ENCODE data around the gene PTPN1. TPM values are rescaled to one million over a fixed set of nuclear protein-coding genes. Genes with fewer than 3 reads are reported as not detected.

Gene PTPN1
- total RNA-seq, 1 donor from 2014 or later, result 47.5 TPM

DNA sequence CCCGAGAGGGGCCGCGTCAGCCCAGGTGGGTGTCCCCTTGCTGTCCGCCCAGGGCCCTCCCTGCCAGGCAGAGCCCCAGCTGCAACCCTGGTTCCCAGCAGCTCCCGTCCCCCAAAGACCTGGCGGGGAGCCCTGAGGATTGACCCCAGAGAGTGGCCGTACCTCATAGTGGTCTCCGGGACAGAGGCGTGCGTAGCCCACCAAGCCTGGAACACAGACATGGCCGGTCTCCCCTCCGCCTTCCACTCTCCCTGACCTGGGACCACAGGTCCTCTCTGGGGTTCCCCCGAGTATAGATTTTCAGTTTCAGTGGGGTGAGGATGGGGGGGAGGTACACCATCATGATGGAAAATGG is 98.5 kb downstream of the PTPN1 start:
- Mint-ChIP-seq H3K36me3 (ENCODE audit: unreplicated experiment) (no peaks in the 10 kb centered on the region), H3K4me3 (ENCODE audit: unreplicated experiment) (no peak overlapping the region), H3K27ac (ENCODE audit: unreplicated experiment) (no peak overlapping the region), H3K27me3 (ENCODE audit: unreplicated experiment) (no peaks in the 10 kb centered on the region), H3K9me3 (ENCODE audit: unreplicated experiment) (peaks cover 3% of the 10 kb centered on the region), H3K4me1 (ENCODE audit: low read depth, unreplicated experiment) (no peaks in the 10 kb centered on the region)
- no peak for DNase-seq
- TF ChIP-seq, protein P1, sequence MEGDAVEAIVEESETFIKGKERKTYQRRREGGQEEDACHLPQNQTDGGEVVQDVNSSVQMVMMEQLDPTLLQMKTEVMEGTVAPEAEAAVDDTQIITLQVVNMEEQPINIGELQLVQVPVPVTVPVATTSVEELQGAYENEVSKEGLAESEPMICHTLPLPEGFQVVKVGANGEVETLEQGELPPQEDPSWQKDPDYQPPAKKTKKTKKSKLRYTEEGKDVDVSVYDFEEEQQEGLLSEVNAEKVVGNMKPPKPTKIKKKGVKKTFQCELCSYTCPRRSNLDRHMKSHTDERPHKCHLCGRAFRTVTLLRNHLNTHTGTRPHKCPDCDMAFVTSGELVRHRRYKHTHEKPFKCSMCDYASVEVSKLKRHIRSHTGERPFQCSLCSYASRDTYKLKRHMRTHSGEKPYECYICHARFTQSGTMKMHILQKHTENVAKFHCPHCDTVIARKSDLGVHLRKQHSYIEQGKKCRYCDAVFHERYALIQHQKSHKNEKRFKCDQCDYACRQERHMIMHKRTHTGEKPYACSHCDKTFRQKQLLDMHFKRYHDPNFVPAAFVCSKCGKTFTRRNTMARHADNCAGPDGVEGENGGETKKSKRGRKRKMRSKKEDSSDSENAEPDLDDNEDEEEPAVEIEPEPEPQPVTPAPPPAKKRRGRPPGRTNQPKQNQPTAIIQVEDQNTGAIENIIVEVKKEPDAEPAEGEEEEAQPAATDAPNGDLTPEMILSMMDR (IDR thresholded peaks at IDR 0.05; ENCODE audit: partially characterized antibody, unreplicated experiment), result no peak

DNA sequence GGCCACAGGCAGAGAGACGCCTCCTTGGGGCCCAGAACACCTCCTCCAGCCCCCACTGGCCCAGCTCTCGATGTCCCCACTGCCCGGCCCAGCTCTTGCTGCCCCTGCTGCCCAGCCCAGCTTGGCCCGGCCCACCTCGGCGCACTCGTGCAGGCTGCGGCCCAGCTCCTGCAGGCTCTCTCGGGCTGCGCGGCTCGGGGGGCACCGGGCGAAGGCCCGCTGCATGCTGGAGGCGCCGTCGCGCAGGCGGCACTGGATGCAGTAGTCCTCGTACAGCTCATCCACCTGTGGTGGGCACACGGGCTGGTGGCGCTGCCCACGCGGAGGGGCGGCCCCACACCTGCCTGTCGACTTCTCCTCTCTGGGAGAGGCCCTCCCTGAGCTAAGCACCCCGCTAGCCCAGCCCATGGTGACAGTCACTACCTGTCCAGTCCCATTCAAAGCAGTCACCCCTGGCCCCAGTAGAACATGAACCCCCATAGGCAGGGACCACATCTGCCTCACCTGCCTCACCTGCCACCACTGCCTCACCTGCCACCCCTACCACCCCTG is 99.3 kb downstream of the PTPN1 start:
- TF ChIP-seq, protein P1 (IDR thresholded peaks at IDR 0.05; ENCODE audit: partially characterized antibody, unreplicated experiment), result no peak
- Mint-ChIP-seq H3K27me3 (ENCODE audit: unreplicated experiment) (no peaks in the 10 kb centered on the region), H3K36me3 (ENCODE audit: unreplicated experiment) (no peaks in the 10 kb centered on the region), H3K9me3 (ENCODE audit: unreplicated experiment) (peaks cover 3% of the 10 kb centered on the region), H3K4me1 (ENCODE audit: low read depth, unreplicated experiment) (no peaks in the 10 kb centered on the region), H3K27ac (ENCODE audit: unreplicated experiment) (no peak overlapping the region), H3K4me3 (ENCODE audit: unreplicated experiment) (no peak overlapping the region)
- DNase-seq, result no peak

DNA sequence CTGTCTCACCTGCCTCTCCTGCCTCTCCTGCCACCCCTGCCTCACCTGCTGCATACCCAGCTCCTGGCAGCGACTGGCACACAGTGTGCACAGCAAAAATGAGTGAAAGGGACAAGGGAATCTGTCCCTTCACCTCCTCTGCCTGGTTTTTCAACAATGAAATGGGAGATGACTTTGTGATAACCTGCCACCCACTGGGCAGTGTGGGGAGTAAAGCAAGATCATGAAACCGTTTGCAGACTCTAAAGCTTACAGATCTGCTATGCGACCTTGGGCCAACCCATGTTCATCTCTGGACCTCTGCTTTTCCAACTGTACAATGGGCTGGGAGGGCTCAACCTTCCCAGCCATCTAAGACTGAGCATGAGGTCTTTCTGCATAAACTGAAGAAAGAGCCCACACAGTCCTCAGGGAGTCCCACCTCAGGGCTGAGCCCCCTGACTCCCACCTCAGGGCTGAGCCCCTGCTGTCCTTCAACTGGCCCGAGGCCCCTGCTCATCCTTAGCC is 100.1 kb downstream of the PTPN1 start:
- no peak for DNase-seq

DNA sequence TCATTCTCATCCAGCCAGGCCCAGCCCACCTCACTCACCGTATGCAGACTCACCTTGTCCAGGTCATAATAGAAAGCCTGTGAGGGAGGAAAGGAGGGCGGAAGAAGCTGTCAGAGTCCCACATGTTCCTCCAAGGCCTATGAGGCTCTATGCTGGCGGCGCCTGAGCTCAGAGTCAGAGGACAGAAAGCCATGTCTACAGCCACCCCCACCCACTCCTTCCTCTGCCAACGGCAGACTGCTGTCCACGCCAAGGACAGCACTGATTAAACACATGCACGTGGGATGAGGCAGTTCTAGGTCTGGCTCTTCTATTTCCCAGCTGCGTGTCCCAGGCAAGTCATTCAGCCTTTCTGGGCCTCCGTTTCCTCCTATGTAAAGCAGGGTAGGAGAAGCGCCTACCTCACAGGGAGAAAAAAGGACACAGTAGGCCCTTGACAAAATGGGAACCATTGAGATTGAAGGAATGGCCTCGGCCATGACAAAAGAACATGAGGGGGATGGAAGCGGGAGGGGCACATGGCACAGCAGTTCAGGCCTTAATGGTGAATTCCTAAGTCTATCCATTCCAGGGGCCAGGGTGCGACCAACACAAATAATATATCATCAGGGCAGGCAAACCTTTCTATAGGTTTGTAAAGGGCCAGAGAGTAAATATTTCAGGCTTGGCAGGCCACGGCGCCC is 101.1 kb downstream of the PTPN1 start:
- no peaks in the 10 kb centered on the region for H3K27me3 Mint-ChIP-seq (ENCODE audit: unreplicated experiment)
- H3K4me3 Mint-ChIP-seq (ENCODE audit: unreplicated experiment), result no peak overlapping the region
- no peaks in the 10 kb centered on the region for H3K36me3 Mint-ChIP-seq (ENCODE audit: unreplicated experiment)
- DNase-seq, result no peak
- TF ChIP-seq, protein P1 (IDR thresholded peaks at IDR 0.05; ENCODE audit: partially characterized antibody, unreplicated experiment), result no peak
- H3K4me1 Mint-ChIP-seq (ENCODE audit: low read depth, unreplicated experiment), result no peaks in the 10 kb centered on the region
- no peak overlapping the region for H3K27ac Mint-ChIP-seq (ENCODE audit: unreplicated experiment)
- peaks cover 3% of the 10 kb centered on the region for H3K9me3 Mint-ChIP-seq (ENCODE audit: unreplicated experiment)

More for the DNA sequence above, 100.1 kb downstream of the PTPN1 start:
- Mint-ChIP-seq H3K4me1 (ENCODE audit: low read depth, unreplicated experiment) (no peaks in the 10 kb centered on the region), H3K9me3 (ENCODE audit: unreplicated experiment) (peaks cover 3% of the 10 kb centered on the region), H3K4me3 (ENCODE audit: unreplicated experiment) (no peak overlapping the region), H3K27me3 (ENCODE audit: unreplicated experiment) (no peaks in the 10 kb centered on the region), H3K36me3 (ENCODE audit: unreplicated experiment) (no peaks in the 10 kb centered on the region), H3K27ac (ENCODE audit: unreplicated experiment) (no peak overlapping the region)
- TF ChIP-seq, protein P1 (IDR thresholded peaks at IDR 0.05; ENCODE audit: partially characterized antibody, unreplicated experiment), result no peak
